Osteoblast (primary cell): ENCODE measurements around the gene LMX1B. TPM values are rescaled to one million over a fixed set of nuclear protein-coding genes. Genes with fewer than 3 reads are reported as not detected.

Experiments
- DNase-seq: peaks from one replicate; pipeline ENCODE4 v3.0.0; 2011; ENCODE audit warnings: low spot score, mixed read lengths; ENCODE audit not compliant: insufficient read length; ENCODE audit errors: missing footprints
- H2AFZ ChIP-seq: 2 replicates; pipeline ENCODE4 v1.6.0; 2011; ENCODE audit warnings: mild to moderate bottlenecking, low read length
- H3K27ac ChIP-seq: 2 replicates; pipeline ENCODE4 v1.5.1; 2011; ENCODE audit warnings: mild to moderate bottlenecking, low read depth, low read length, moderate library complexity
- H3K27me3 ChIP-seq: 2 replicates; pipeline ENCODE4 v1.6.0; 2012; ENCODE audit warnings: mild to moderate bottlenecking, control low read depth, inconsistent platforms, low read length, moderate library complexity; ENCODE audit not compliant: insufficient read depth
- H3K36me3 ChIP-seq: 2 replicates; pipeline ENCODE4 v1.5.1; 2011; ENCODE audit warnings: mild to moderate bottlenecking, low read length, control low read depth, moderate library complexity; ENCODE audit not compliant: insufficient read depth
- H3K4me1 ChIP-seq: 2 replicates; pipeline ENCODE4 v1.5.1; 2011; ENCODE audit warnings: mild to moderate bottlenecking, low read length, control low read depth, moderate library complexity; ENCODE audit not compliant: insufficient read depth
- H3K4me2 ChIP-seq: 2 replicates; pipeline ENCODE4 v1.6.0; 2011; ENCODE audit warnings: mild to moderate bottlenecking, low read length; ENCODE audit not compliant: insufficient read depth
- H3K4me3 ChIP-seq: fragments of 200-600 bp; sonication (generic); 3 replicates; pipeline ENCODE4 v1.5.1; 2012; ENCODE audit warnings: mild to moderate bottlenecking, low read length, inconsistent platforms; ENCODE audit not compliant: insufficient read depth
- H3K79me2 ChIP-seq: 2 replicates; pipeline ENCODE4 v1.6.0; 2012; ENCODE audit warnings: mild to moderate bottlenecking, low read length, control low read depth, inconsistent platforms; ENCODE audit not compliant: insufficient read depth
- H3K9me3 ChIP-seq: 2 replicates; pipeline ENCODE4 v1.5.1; 2011; ENCODE audit warnings: low read depth, low read length, control low read depth
- H4K20me1 ChIP-seq: 2 replicates; pipeline ENCODE4 v1.6.0; 2012; ENCODE audit warnings: mild to moderate bottlenecking, low read length, control low read depth; ENCODE audit not compliant: insufficient read depth
- CTCF ChIP-seq: IDR thresholded peaks from 2 replicates; pipeline ENCODE4 v1.5.1; 2011; ENCODE audit warnings: mild to moderate bottlenecking, low read depth, low read length, moderate library complexity; ENCODE audit errors: extremely low read depth
- total RNA-seq: library from RNA; depleted of rRNA; stranded (reverse); fragments of >200 nt; gene quantifications from 2 replicates; pipeline ENCODE4 v1.2.3, GENCODE V29; 2012

LMX1B gene
- total RNA-seq, 1 donor = under 0.01 TPM

GRCh38 chr9:126643945-126644527 is 30.3 kb downstream of the LMX1B start:
- Histone ChIP-seq H3K9me3 (no peaks in the 10 kb centered on the region), H3K4me3 (no peak overlapping the region), H3K4me2 (no peak overlapping the region), H3K27ac (no peak overlapping the region), H2AFZ (no peak overlapping the region), H3K27me3 (peaks cover 37% of the 10 kb centered on the region), H3K4me1 (no peaks in the 10 kb centered on the region), H3K36me3 (no peaks in the 10 kb centered on the region), H4K20me1 (no peaks in the 10 kb centered on the region), H3K79me2 (no peaks in the 10 kb centered on the region)
- TF ChIP-seq CTCF = no peak
- DNase-seq = no peak

- DNase-seq = no peak
- Histone ChIP-seq H3K27ac (no peak overlapping the region), H3K36me3 (no peaks in the 10 kb centered on the region), H2AFZ (no peak overlapping the region), H3K4me1 (no peaks in the 10 kb centered on the region), H3K4me3 (no peak overlapping the region), H3K9me3 (no peaks in the 10 kb centered on the region), H3K4me2 (no peak overlapping the region), H3K27me3 (peaks cover 32% of the 10 kb centered on the region), H4K20me1 (no peaks in the 10 kb centered on the region), H3K79me2 (no peaks in the 10 kb centered on the region)
- TF ChIP-seq CTCF = no peak
These were observed 32.4 kb downstream of the LMX1B start for GRCh38 chr9:126646162-126646561.

GRCh38 chr9:126647585-126648411 is 34.1 kb downstream of the LMX1B start:
- no peaks in the 10 kb centered on the region for H3K4me1 ChIP-seq
- no peaks in the 10 kb centered on the region for H3K9me3 ChIP-seq
- H3K4me3 ChIP-seq = no peak overlapping the region
- H3K36me3 ChIP-seq = no peaks in the 10 kb centered on the region
- no peaks in the 10 kb centered on the region for H4K20me1 ChIP-seq
- H3K4me2 ChIP-seq = no peak overlapping the region
- no peak overlapping the region for H2AFZ ChIP-seq
- DNase-seq = no peak
- peaks cover 33% of the 10 kb centered on the region for H3K27me3 ChIP-seq
- H3K79me2 ChIP-seq = no peaks in the 10 kb centered on the region
- H3K27ac ChIP-seq = no peak overlapping the region
- TF ChIP-seq CTCF = no peak

GRCh38 chr9:126649477-126649876 is 35.7 kb downstream of the LMX1B start:
- no peak overlapping the region for H3K27ac ChIP-seq
- H3K4me2 ChIP-seq = no peak overlapping the region
- H3K4me1 ChIP-seq = no peaks in the 10 kb centered on the region
- peaks cover 21% of the 10 kb centered on the region for H3K27me3 ChIP-seq
- H4K20me1 ChIP-seq = no peaks in the 10 kb centered on the region
- H3K9me3 ChIP-seq = no peaks in the 10 kb centered on the region
- H3K36me3 ChIP-seq = no peaks in the 10 kb centered on the region
- no peaks in the 10 kb centered on the region for H3K79me2 ChIP-seq
- DNase-seq = no peak
- no peak overlapping the region for H3K4me3 ChIP-seq
- TF ChIP-seq CTCF = no peak
- H2AFZ ChIP-seq = no peak overlapping the region
